ENCODE data around the gene GPR156. TPM values are rescaled to one million over a fixed set of nuclear protein-coding genes. Genes with fewer than 3 reads are reported as not detected.

GPR156 gene
- total RNA-seq, 2 experiments from 2014 or later, result 0.10 TPM; not detected in 1

GRCh38 chr3:120145542-120146285 is 139.3 kb downstream of the GPR156 start:
- Mint-ChIP-seq H3K27me3 (no peaks in the 10 kb centered on the region), H3K4me3 (no peak overlapping the region), H3K4me1 (peaks cover 27% of the 10 kb centered on the region), H3K27ac (peak overlapping the region; percentile 20), H3K36me3 (ENCODE audit: low read depth) (no peaks in the 10 kb centered on the region), H3K9me3 (peaks cover 2% of the 10 kb centered on the region)
- no peak for DNase-seq
- ChIA-PET CTCF (no interaction called here), POLR2A (no interaction called here)

- POLR2A ChIA-PET, result no interaction called here
- CTCF ChIA-PET, result interaction anchor here (0.7 to 1.3 kb wide), 2 partner anchors 15 to 18 kb away, joined by 3 read pairs; no protein-coding TSS in a partner anchor
- no peak for DNase-seq
- H3K9me3 Mint-ChIP-seq, result peaks cover 3% of the 10 kb centered on the region
- no peak overlapping the region for H3K4me3 Mint-ChIP-seq
- no peaks in the 10 kb centered on the region for H3K27me3 Mint-ChIP-seq
- H3K4me1 Mint-ChIP-seq, result peaks cover 27% of the 10 kb centered on the region
- no peaks in the 10 kb centered on the region for H3K36me3 Mint-ChIP-seq (ENCODE audit: low read depth)
- H3K27ac Mint-ChIP-seq, result no peak overlapping the region
Measured at GRCh38 chr3:120144267-120144666, 140.8 kb downstream of the GPR156 start.

- peaks cover 25% of the 10 kb centered on the region for H3K4me1 Mint-ChIP-seq
- CTCF ChIA-PET, result interaction anchor here (0.7 to 1.3 kb wide), 2 partner anchors 15 to 18 kb away, joined by 3 read pairs; no protein-coding TSS in a partner anchor
- H3K27ac Mint-ChIP-seq, result no peak overlapping the region
- DNase-seq, result no peak
- H3K9me3 Mint-ChIP-seq, result peaks cover 3% of the 10 kb centered on the region
- no peak overlapping the region for H3K4me3 Mint-ChIP-seq
- POLR2A ChIA-PET, result no interaction called here
- H3K36me3 Mint-ChIP-seq (ENCODE audit: low read depth), result no peaks in the 10 kb centered on the region
- no peaks in the 10 kb centered on the region for H3K27me3 Mint-ChIP-seq
Measured at GRCh38 chr3:120143676-120144075, 141.3 kb downstream of the GPR156 start.

- Mint-ChIP-seq H3K4me1 (peaks cover 14% of the 10 kb centered on the region), H3K27ac (no peak overlapping the region), H3K27me3 (no peaks in the 10 kb centered on the region), H3K9me3 (peaks cover 3% of the 10 kb centered on the region), H3K4me3 (no peak overlapping the region), H3K36me3 (ENCODE audit: low read depth) (no peaks in the 10 kb centered on the region)
- ChIA-PET POLR2A (no interaction called here), CTCF (interaction anchor here (1.8 kb wide), 1 partner anchor 7 kb away, joined by 4 read pairs; no protein-coding TSS in a partner anchor)
- no peak for DNase-seq
Measured at GRCh38 chr3:120142236-120142635, 142.8 kb downstream of the GPR156 start.

GRCh38 chr3:120140098-120140742 is 144.8 kb downstream of the GPR156 start:
- Mint-ChIP-seq H3K36me3 (ENCODE audit: low read depth) (no peaks in the 10 kb centered on the region), H3K9me3 (peaks cover 3% of the 10 kb centered on the region), H3K27me3 (no peaks in the 10 kb centered on the region), H3K4me1 (peaks cover under 1% of the 10 kb centered on the region), H3K4me3 (no peak overlapping the region), H3K27ac (no peak overlapping the region)
- DNase-seq, result no peak
- ChIA-PET POLR2A (no interaction called here), CTCF (interaction anchor here (1.4 to 1.8 kb wide), 2 partner anchors 9 to 14 kb away, joined by 3 to 4 read pairs; no protein-coding TSS in a partner anchor)

- CTCF ChIA-PET, result interaction anchor here (0.7 to 1.4 kb wide), 2 partner anchors 13 to 25 kb away, joined by 3 read pairs; no protein-coding TSS in a partner anchor
Measured at GRCh38 chr3:120139140-120139539, 145.9 kb downstream of the GPR156 start.

GRCh38 chr3:120137548-120137947 is 147.5 kb downstream of the GPR156 start:
- H3K4me1 Mint-ChIP-seq, result no peaks in the 10 kb centered on the region
- peaks cover 3% of the 10 kb centered on the region for H3K9me3 Mint-ChIP-seq
- H3K36me3 Mint-ChIP-seq (ENCODE audit: low read depth), result no peaks in the 10 kb centered on the region
- H3K27ac Mint-ChIP-seq, result no peak overlapping the region
- no peak for DNase-seq
- ChIA-PET POLR2A (no interaction called here), CTCF (interaction anchor here (0.7 to 1.6 kb wide), 2 partner anchors 9 to 25 kb away, joined by 3 read pairs; no protein-coding TSS in a partner anchor)
- H3K4me3 Mint-ChIP-seq, result no peak overlapping the region
- H3K27me3 Mint-ChIP-seq, result no peaks in the 10 kb centered on the region

More at GRCh38 chr3:120139140-120139539, 145.9 kb downstream of the GPR156 start:
- H3K4me3 Mint-ChIP-seq, result no peak overlapping the region
- no peaks in the 10 kb centered on the region for H3K36me3 Mint-ChIP-seq (ENCODE audit: low read depth)
- DNase-seq, result no peak
- H3K27ac Mint-ChIP-seq, result no peak overlapping the region
- H3K4me1 Mint-ChIP-seq, result no peaks in the 10 kb centered on the region
- POLR2A ChIA-PET, result no interaction called here
- peaks cover 3% of the 10 kb centered on the region for H3K9me3 Mint-ChIP-seq
- H3K27me3 Mint-ChIP-seq, result no peaks in the 10 kb centered on the region

GRCh38 chr3:120130656-120131055 is 154.4 kb downstream of the GPR156 start:
- Mint-ChIP-seq H3K4me1 (no peaks in the 10 kb centered on the region), H3K4me3 (no peak overlapping the region), H3K36me3 (ENCODE audit: low read depth) (no peaks in the 10 kb centered on the region), H3K27me3 (no peaks in the 10 kb centered on the region), H3K9me3 (no peaks in the 10 kb centered on the region), H3K27ac (no peak overlapping the region)
- CTCF ChIA-PET, result no interaction called here
- POLR2A ChIA-PET, result no interaction called here
- DNase-seq, result no peak

GRCh38 chr3:120129718-120130513 is 155.1 kb downstream of the GPR156 start:
- H3K4me3 Mint-ChIP-seq, result no peak overlapping the region
- H3K4me1 Mint-ChIP-seq, result no peaks in the 10 kb centered on the region
- no peaks in the 10 kb centered on the region for H3K36me3 Mint-ChIP-seq (ENCODE audit: low read depth)

GRCh38 chr3:120129051-120129450 is 156.0 kb downstream of the GPR156 start:
- Mint-ChIP-seq H3K4me3 (no peak overlapping the region), H3K4me1 (no peaks in the 10 kb centered on the region), H3K27ac (no peak overlapping the region), H3K27me3 (no peaks in the 10 kb centered on the region), H3K9me3 (no peaks in the 10 kb centered on the region), H3K36me3 (ENCODE audit: low read depth) (no peaks in the 10 kb centered on the region)
- ChIA-PET CTCF (interaction anchor here (0.6 kb wide), 1 partner anchor 15 kb away, joined by 3 read pairs; no protein-coding TSS in a partner anchor), POLR2A (no interaction called here)
- no peak for DNase-seq

More at GRCh38 chr3:120129718-120130513, 155.1 kb downstream of the GPR156 start:
- CTCF ChIA-PET, result no interaction called here
- no peaks in the 10 kb centered on the region for H3K27me3 Mint-ChIP-seq
- no peak for DNase-seq
- H3K27ac Mint-ChIP-seq, result no peak overlapping the region
- no peaks in the 10 kb centered on the region for H3K9me3 Mint-ChIP-seq
- POLR2A ChIA-PET, result no interaction called here

GRCh38 chr3:120125992-120126391 is 159.0 kb downstream of the GPR156 start:
- Mint-ChIP-seq H3K9me3 (peaks cover 3% of the 10 kb centered on the region), H3K4me1 (no peaks in the 10 kb centered on the region), H3K27ac (no peak overlapping the region), H3K4me3 (no peak overlapping the region), H3K36me3 (ENCODE audit: low read depth) (no peaks in the 10 kb centered on the region), H3K27me3 (peaks cover 4% of the 10 kb centered on the region)
- no peak for DNase-seq
- ChIA-PET CTCF (interaction anchor here (0.6 to 1.3 kb wide), 2 partner anchors 13 to 18 kb away, joined by 3 read pairs; no protein-coding TSS in a partner anchor), POLR2A (no interaction called here)

- Mint-ChIP-seq H3K36me3 (ENCODE audit: low read depth) (peaks cover 4% of the 10 kb centered on the region), H3K4me3 (no peak overlapping the region), H3K27ac (no peak overlapping the region), H3K9me3 (peaks cover 11% of the 10 kb centered on the region), H3K27me3 (peaks cover 6% of the 10 kb centered on the region), H3K4me1 (no peaks in the 10 kb centered on the region)
- ChIA-PET CTCF (no interaction called here), POLR2A (no interaction called here)
- no peak for DNase-seq
Measured at GRCh38 chr3:120119846-120120510, 165.0 kb downstream of the GPR156 start.
